ENCODE results near the gene CCPG1. TPM values are rescaled to one million over a fixed set of nuclear protein-coding genes. Genes with fewer than 3 reads are reported as not detected.

The CCPG1 gene
- total RNA-seq, 4 donors from 2014 or later = 38.9 to 49.4 (median 43.5) TPM

DNA sequence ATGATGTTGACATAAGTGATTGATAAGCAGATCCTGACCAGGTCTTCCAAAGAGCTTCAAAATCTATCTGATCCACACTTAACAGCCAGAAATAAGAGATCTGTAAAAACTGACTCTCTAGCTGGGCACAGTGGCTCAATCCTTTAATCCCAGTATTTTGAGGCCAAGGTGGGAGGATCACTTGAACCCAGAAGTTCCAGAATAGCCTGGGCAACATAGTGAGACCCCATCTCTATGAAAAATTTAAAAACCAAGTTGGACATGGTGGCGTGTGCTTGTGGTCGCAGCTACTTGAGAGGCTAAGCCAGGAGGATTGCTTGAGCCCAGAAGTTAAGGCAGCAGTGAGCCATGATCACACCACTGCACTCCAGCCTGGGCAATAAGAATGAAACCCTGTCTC is 45.5 kb downstream of the CCPG1 start:
- no peak for TF ChIP-seq POLR2AphosphoS5 (IDR thresholded peaks at IDR 0.05)
- TF ChIP-seq, protein P1, sequence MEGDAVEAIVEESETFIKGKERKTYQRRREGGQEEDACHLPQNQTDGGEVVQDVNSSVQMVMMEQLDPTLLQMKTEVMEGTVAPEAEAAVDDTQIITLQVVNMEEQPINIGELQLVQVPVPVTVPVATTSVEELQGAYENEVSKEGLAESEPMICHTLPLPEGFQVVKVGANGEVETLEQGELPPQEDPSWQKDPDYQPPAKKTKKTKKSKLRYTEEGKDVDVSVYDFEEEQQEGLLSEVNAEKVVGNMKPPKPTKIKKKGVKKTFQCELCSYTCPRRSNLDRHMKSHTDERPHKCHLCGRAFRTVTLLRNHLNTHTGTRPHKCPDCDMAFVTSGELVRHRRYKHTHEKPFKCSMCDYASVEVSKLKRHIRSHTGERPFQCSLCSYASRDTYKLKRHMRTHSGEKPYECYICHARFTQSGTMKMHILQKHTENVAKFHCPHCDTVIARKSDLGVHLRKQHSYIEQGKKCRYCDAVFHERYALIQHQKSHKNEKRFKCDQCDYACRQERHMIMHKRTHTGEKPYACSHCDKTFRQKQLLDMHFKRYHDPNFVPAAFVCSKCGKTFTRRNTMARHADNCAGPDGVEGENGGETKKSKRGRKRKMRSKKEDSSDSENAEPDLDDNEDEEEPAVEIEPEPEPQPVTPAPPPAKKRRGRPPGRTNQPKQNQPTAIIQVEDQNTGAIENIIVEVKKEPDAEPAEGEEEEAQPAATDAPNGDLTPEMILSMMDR (IDR thresholded peaks at IDR 0.05) = no peak
- TF ChIP-seq POLR2A (IDR thresholded peaks at IDR 0.05; ENCODE audit: low read depth) = no peak
- no peak for TF ChIP-seq EP300 (IDR thresholded peaks at IDR 0.05)
- Histone ChIP-seq H3K27ac (replicated peaks in 1 of 4) (no peak overlapping the region), H3K4me3 (no peak overlapping the region), H3K4me1 (no peaks in the 10 kb centered on the region), H3K27me3 (no peaks in the 10 kb centered on the region), H3K36me3 (peaks cover 18 to 66% (median 40%) of the 10 kb centered on the region in 4 donors), H3K9me3 (no peaks in the 10 kb centered on the region)
- DNase-seq (ENCODE audit: extremely low spot score) = no peak
- WGBS = 100% methylated on average over 2 of the region's 2 CpGs
- intact Hi-C loops (cut with DNase I) = no loop called here

DNA sequence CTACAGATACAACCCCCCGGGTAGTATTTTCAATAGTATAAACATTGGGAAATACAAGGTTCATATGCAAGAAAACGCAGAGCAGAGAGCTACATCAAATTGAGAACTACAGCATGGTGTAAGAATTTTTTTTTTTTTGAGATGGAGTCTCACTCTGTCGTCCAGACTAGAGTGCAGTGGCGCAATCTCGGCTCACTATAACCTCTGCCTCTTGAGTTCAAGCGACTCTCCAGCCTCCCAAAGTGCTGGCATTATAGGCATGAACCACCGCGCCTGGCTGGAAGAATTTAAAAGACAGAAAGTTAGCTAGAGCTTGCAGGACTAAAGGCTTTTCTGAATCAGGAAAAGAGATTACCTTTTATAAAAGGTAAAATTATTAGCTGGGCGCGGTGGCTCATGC is 47.1 kb downstream of the CCPG1 start:
- H3K27ac ChIP-seq (replicated peaks in 1 of 4) = no peak overlapping the region
- no peaks in the 10 kb centered on the region for H3K27me3 ChIP-seq
- TF ChIP-seq POLR2AphosphoS5 (IDR thresholded peaks at IDR 0.05) (no peak), POLR2A (IDR thresholded peaks at IDR 0.05; ENCODE audit: low read depth) (no peak), EP300 (IDR thresholded peaks at IDR 0.05) (no peak)
- TF ChIP-seq, protein P1 (IDR thresholded peaks at IDR 0.05) = no peak
- H3K4me1 ChIP-seq = no peaks in the 10 kb centered on the region
- DNase-seq (ENCODE audit: extremely low spot score) = no peak
- H3K36me3 ChIP-seq = peaks cover 18 to 79% (median 44%) of the 10 kb centered on the region in 4 donors
- 91% methylated on average over 10 of the region's 10 CpGs for WGBS
- intact Hi-C loops (cut with DNase I) = no loop called here
- no peak overlapping the region for H3K4me3 ChIP-seq
- no peaks in the 10 kb centered on the region for H3K9me3 ChIP-seq

DNA sequence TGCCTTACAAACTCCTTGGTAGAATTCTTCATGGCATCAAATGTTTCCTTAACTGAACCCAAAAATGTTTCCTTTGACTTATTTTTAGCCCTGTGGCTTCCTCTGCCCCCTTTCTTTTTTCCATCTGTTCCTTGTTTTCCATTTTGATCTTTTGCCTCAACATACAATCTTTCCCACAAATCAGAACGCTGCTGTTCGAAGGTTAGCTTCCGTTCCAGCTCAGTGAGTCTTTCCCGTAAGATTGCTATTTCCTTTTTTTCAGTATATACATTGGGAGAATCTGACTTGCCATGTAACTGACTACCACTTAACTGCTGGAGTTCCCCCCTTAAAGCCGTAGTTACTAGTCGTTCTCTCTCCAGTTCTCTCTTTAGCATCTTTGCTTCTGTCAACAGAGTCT is 47.9 kb downstream of the CCPG1 start:
- 60% methylated on average over 6 of the region's 6 CpGs for whole genome bisulfite sequencing
- intact Hi-C loops (cut with DNase I) = no loop called here
- Histone ChIP-seq H3K36me3 (peaks cover 13 to 79% (median 47%) of the 10 kb centered on the region in 4 donors), H3K4me1 (no peaks in the 10 kb centered on the region), H3K4me3 (no peak overlapping the region), H3K27me3 (no peaks in the 10 kb centered on the region), H3K9me3 (no peaks in the 10 kb centered on the region), H3K27ac (replicated peaks in 1 of 4) (no peak overlapping the region)
- no peak for DNase-seq (ENCODE audit: extremely low spot score)
- TF ChIP-seq POLR2AphosphoS5 (IDR thresholded peaks at IDR 0.05) = no peak
- TF ChIP-seq, protein P1 (IDR thresholded peaks at IDR 0.05) = no peak
- no peak for TF ChIP-seq EP300 (IDR thresholded peaks at IDR 0.05)
- no peak for TF ChIP-seq POLR2A (IDR thresholded peaks at IDR 0.05; ENCODE audit: low read depth)

DNA sequence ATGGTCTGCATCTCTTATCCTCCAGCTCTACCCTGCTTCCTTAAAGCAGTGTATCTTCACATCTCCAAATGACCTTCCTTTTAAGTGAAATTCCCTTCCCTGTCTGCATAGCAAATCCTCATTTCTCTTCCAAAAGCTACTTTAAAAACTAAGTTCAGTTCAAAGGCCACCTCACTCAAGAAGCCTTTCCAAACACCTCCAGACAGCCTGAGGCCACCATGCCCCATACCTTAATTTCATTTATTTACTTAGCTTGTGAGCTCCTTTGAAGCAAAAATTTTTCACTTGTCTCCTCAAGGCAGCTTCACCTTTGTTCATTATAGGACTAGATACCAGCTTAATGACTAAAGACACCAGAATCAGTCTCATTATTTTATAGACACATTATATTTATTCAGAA is 49.7 kb downstream of the CCPG1 start:
- H3K36me3 ChIP-seq = peaks cover 12 to 83% (median 42%) of the 10 kb centered on the region in 4 donors
- H3K27me3 ChIP-seq = no peaks in the 10 kb centered on the region
- H3K4me1 ChIP-seq = no peaks in the 10 kb centered on the region
- no peaks in the 10 kb centered on the region for H3K9me3 ChIP-seq
- H3K4me3 ChIP-seq = no peak overlapping the region
- intact Hi-C loops (cut with DNase I) = no loop called here
- H3K27ac ChIP-seq (replicated peaks in 1 of 4) = no peak overlapping the region
- TF ChIP-seq EP300 (IDR thresholded peaks at IDR 0.05) (no peak), POLR2A (IDR thresholded peaks at IDR 0.05; ENCODE audit: low read depth) (no peak), POLR2AphosphoS5 (IDR thresholded peaks at IDR 0.05) (no peak)
- TF ChIP-seq, protein P1 (IDR thresholded peaks at IDR 0.05) = no peak
- no peak for DNase-seq (ENCODE audit: extremely low spot score)

DNA sequence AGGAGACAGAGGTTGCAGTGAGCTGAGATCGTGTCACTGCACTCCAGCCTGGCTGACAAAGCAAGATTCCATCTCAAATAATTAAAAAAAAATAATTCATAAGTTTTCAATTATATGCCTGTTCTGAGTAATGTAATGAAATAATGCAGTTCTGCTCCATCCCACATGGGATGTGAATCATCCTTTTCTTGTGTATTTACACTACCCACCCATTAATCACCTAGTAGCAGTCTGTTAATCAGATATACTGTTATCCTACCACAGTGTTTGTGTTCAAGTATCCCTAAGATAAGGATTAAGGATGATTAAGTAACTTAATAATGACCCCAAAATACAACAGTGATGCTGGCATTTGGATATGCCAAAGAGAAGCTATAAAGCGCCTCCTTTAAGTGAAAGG is 50.4 kb downstream of the CCPG1 start:
- Histone ChIP-seq H3K27ac (replicated peaks in 1 of 4) (no peak overlapping the region), H3K4me1 (no peaks in the 10 kb centered on the region), H3K4me3 (no peak overlapping the region), H3K27me3 (no peaks in the 10 kb centered on the region), H3K36me3 (peaks cover 12 to 80% (median 38%) of the 10 kb centered on the region in 4 donors), H3K9me3 (no peaks in the 10 kb centered on the region)
- intact Hi-C loops (cut with DNase I) = no loop called here
- no peak for DNase-seq (ENCODE audit: extremely low spot score)
- 88% methylated on average over 2 of the region's 2 CpGs for WGBS
- TF ChIP-seq POLR2A (IDR thresholded peaks at IDR 0.05; ENCODE audit: low read depth) (no peak), EP300 (IDR thresholded peaks at IDR 0.05) (no peak), POLR2AphosphoS5 (IDR thresholded peaks at IDR 0.05) (no peak)
- TF ChIP-seq, protein P1 (IDR thresholded peaks at IDR 0.05) = no peak

Measured in esophagus muscularis mucosa (tissue), 4 donors.